ENCODE results near the gene EFCC1.

DNA sequence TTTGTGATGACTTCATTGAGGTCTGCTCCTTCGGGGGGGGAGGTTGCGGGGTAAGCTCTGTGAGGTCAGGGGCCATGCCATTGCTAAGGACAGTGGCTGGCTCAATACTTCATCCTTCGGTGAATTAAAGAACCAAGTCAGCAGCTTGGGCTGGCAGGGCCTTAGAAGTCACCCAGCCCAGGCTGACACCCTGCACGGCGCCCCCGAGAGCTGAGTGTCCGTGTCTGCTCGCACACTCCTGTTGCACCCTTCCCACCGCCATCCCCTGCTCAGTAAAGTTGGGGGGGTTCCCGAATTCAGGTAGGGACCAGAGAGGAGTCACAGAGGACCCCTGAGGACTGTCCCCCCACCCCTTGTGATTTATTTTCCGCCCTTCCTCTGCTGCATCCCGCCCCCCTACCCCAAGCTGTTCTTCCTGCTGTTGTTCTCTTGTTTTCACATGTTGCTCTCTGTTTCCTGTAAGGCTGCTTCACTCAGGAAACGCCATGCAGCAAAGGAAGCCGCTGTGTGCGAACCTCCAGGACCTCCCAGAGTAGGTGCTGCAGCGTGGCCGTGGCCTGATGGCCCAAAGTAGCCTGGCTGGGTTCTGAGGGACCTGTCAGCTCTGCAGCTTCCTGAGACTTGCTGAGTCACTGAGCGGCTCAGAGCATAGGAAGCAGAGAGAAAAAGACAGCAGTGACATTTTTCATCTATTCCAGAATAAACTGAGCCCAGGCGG is 14.4 kb downstream of the EFCC1 start:
- TF ChIP-seq, protein P1, sequence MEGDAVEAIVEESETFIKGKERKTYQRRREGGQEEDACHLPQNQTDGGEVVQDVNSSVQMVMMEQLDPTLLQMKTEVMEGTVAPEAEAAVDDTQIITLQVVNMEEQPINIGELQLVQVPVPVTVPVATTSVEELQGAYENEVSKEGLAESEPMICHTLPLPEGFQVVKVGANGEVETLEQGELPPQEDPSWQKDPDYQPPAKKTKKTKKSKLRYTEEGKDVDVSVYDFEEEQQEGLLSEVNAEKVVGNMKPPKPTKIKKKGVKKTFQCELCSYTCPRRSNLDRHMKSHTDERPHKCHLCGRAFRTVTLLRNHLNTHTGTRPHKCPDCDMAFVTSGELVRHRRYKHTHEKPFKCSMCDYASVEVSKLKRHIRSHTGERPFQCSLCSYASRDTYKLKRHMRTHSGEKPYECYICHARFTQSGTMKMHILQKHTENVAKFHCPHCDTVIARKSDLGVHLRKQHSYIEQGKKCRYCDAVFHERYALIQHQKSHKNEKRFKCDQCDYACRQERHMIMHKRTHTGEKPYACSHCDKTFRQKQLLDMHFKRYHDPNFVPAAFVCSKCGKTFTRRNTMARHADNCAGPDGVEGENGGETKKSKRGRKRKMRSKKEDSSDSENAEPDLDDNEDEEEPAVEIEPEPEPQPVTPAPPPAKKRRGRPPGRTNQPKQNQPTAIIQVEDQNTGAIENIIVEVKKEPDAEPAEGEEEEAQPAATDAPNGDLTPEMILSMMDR (IDR thresholded peaks at IDR 0.05; ENCODE audit: low read depth, low read length), result no peak
- no peak for TF ChIP-seq EZH2phosphoT487 (IDR thresholded peaks at IDR 0.05; ENCODE audit: low read depth)
